Activated T-cell treated with anti-CD3 and anti-CD28 coated beads for 4 hours (primary cell): ENCODE results near the gene ANG.
"Not testable (repeated sequence)": the region's sequence is repeated elsewhere in the genome, so short reads cannot be mapped to it uniquely, and the experiment has no call there.

ENCODE experiments used
- DNase-seq: peaks from one replicate; pipeline ENCODE4 v3.0.0-alpha.2; 2020

ANG gene

GRCh38 chr14:20688167-20688839 is at the start of gene ANG:
ANG (plus strand) TSS chr14:20688764; CDS start chr14:20693565, 4,801 bp downstream.
- no peak for DNase-seq

- DNase-seq, result no peak
These were observed 47.0 kb upstream of the ANG start, which contains the start of gene OR6S1 for GRCh38 chr14:20641591-20641990. OR6S1 (minus strand) TSS chr14:20641691; CDS start chr14:20641691, 0 bp downstream.

- no peak for DNase-seq
These were observed 46.4 kb upstream of the ANG start for GRCh38 chr14:20642182-20642581.

GRCh38 chr14:20642755-20643154 is 45.8 kb upstream of the ANG start:
- not testable (repeated sequence) for DNase-seq

- DNase-seq, result no peak
These were observed 44.0 kb upstream of the ANG start for GRCh38 chr14:20644520-20644919.

- DNase-seq, result no peak
These were observed 43.1 kb upstream of the ANG start for GRCh38 chr14:20645481-20645880.

- DNase-seq, result no peak
These were observed 35.3 kb upstream of the ANG start for GRCh38 chr14:20652996-20653975.

GRCh38 chr14:20655851-20656250 is 32.7 kb upstream of the ANG start:
- DNase-seq, result no peak

- no peak for DNase-seq
These were observed 32.3 kb upstream of the ANG start for GRCh38 chr14:20656274-20656673.

GRCh38 chr14:20657216-20658211 is 31.1 kb upstream of the ANG start:
- no peak for DNase-seq

GRCh38 chr14:20658246-20658645 is 30.3 kb upstream of the ANG start:
- no peak for DNase-seq

GRCh38 chr14:20659336-20659735 is 29.2 kb upstream of the ANG start:
- no peak for DNase-seq

- no peak for DNase-seq
These were observed 28.7 kb upstream of the ANG start for GRCh38 chr14:20659813-20660395.

GRCh38 chr14:20661197-20661596 is 27.4 kb upstream of the ANG start:
- DNase-seq, result no peak

- peak; percentile 56 for DNase-seq
These were observed 25.4 kb upstream of the ANG start for GRCh38 chr14:20662968-20663732.

- not testable (repeated sequence) for DNase-seq
These were observed 22.1 kb upstream of the ANG start for GRCh38 chr14:20666400-20666961.

- DNase-seq, result no peak
These were observed 20.6 kb upstream of the ANG start for GRCh38 chr14:20667957-20668356.

- DNase-seq, result no peak
These were observed 19.6 kb upstream of the ANG start for GRCh38 chr14:20668969-20669368.

- DNase-seq, result no peak
These were observed 16.8 kb upstream of the ANG start for GRCh38 chr14:20671597-20672283.

GRCh38 chr14:20675669-20676068 is 12.9 kb upstream of the ANG start:
- no peak for DNase-seq
